Heart left ventricle (tissue), 13 donors: ENCODE results near the gene PCBP3.

Experiments
- POLR2A ChIP-seq, 2 donors: fragments of 450-650 bp; IDR thresholded peaks; one replicate each; pipeline ENCODE4 v1.6.1; 2017; ENCODE audit warnings: antibody characterized with exemption in 2 of 2, mild to moderate bottlenecking in 2 of 2, moderate library complexity in 2 of 2
- TF ChIP-seq, protein P1 (sequence below), 12 donors: fragments of 200-600 bp; sonication (generic) in 4 of 12; IDR thresholded peaks; one replicate each; pipeline versions ENCODE4 v1.5.0 to v1.8.0; 2018 to 2022; ENCODE audit warnings: antibody characterized with exemption in 12 of 12, mild to moderate bottlenecking in 5 of 12
- donor health status: ischemic (EF 13 %, LVEDD 7.1; RV severe dilation, severe dysfunction).
- donor health status: DM: no; HTN: yes; CAD: no.
- donor health status: DM: no; HTN: no; CAD: no.
- donor health status: ischemic (EF 25% LVEDD 6.9; RV normal size, moderate dysfunction).
- donor health status: ischemic (EF 25% LVEDD 5.7; RV mildly dilated, moderate dysfunction).
- donor health status: ischemic (EF 35%, LVEDD 5.7; RV mildly dilated, moderate dysfunction).
- donor health status: nonischemic (EF 11% LVEDD 7.7; RV severe dilation, severe dysfunction).
- donor health status: DM: yes; HTN: yes; CAD: no.
- donor health status: PGD.
- donor health status: ischemic (EF 29% LVEDD 5.4; RV normal size, mild dysfunction).
- donor health status: nonischemic (EF 23%, LVEDD 6.1; RV moderate dilation, normal function).

DNA sequence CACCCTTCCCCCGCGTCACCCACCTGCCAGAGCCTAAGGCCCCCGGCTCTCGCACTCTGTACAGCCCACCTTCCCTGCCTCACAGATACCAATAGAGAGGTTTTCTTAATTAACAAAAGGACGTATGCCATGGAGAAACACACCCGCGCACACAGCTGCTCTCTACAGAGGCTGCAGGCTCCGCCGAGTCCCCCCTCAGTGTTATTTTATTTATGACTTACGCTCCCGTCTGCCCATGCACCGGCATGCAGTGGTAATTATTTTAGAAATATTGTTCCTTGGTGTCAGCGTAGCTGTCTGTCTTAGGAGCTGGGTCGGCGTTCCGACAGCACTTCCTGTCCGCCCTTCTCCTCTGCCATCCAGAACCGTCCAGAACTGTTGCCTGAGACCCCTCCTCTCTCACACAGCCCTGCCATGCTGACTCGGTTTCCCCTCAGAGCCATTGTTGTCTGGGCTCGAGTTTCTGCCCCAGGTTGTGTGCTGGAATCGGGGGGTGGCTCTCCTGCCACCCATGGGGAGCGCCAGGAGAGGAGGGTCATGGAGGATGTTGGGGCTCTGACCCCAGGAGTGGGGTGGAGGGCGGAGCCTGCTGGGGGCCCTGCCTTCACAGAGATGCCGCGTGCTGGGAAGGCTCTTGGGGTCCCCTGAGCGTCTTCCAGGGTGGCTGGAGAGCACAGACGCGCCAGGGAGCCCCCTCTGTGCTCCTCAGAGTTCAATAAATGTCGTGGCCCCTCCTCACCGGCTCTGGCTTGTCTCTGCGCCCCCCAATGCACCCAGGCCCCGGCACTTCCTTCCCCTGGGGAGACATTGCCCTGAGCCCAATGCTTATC, 298.4 kb downstream of the PCBP3 start:
- TF ChIP-seq, protein P1, sequence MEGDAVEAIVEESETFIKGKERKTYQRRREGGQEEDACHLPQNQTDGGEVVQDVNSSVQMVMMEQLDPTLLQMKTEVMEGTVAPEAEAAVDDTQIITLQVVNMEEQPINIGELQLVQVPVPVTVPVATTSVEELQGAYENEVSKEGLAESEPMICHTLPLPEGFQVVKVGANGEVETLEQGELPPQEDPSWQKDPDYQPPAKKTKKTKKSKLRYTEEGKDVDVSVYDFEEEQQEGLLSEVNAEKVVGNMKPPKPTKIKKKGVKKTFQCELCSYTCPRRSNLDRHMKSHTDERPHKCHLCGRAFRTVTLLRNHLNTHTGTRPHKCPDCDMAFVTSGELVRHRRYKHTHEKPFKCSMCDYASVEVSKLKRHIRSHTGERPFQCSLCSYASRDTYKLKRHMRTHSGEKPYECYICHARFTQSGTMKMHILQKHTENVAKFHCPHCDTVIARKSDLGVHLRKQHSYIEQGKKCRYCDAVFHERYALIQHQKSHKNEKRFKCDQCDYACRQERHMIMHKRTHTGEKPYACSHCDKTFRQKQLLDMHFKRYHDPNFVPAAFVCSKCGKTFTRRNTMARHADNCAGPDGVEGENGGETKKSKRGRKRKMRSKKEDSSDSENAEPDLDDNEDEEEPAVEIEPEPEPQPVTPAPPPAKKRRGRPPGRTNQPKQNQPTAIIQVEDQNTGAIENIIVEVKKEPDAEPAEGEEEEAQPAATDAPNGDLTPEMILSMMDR (IDR thresholded peaks at IDR 0.05) = no peak
- no peak for TF ChIP-seq POLR2A (IDR thresholded peaks at IDR 0.05)
